ENCODE results near the gene NOP10.

- no peak for TF ChIP-seq POLR2AphosphoS5 (IDR thresholded peaks at IDR 0.05; ENCODE audit: low read depth, low read length)
- no peak for TF ChIP-seq SIN3A (IDR thresholded peaks at IDR 0.05; ENCODE audit: borderline replicate concordance, insufficient read depth, low read length)
These were observed 14.7 kb upstream of the NOP10 start for GRCh38 chr15:34357653-34358052.
